Spleen (tissue), 11 donors: ENCODE results near the gene RBPJL. TPM values are rescaled to one million over a fixed set of nuclear protein-coding genes. Genes with fewer than 3 reads are reported as not detected.
A peak's percentile ranks its signal among the peaks of the same experiment; 100 is the strongest.

Experiments used
- DNase-seq: peaks from one replicate; pipeline ENCODE4 v3.0.0-alpha.2; 2020
- H3K27ac ChIP-seq, 8 donors: fragments of 200-600 bp; sonication (generic) in 7 of 8; 1 replicate in 4 of 8; 2 replicates in 4 of 8; pipeline versions ENCODE4 v1.5.0 to v1.8.0; 2016 to 2021; ENCODE audit warnings: inconsistent platforms in 4 of 8, mild to moderate bottlenecking in 4 of 8, moderate library complexity in 1 of 8
- H3K27me3 ChIP-seq, 7 donors: fragments of 200-600 bp; sonication (generic) in 6 of 7; replicated peaks in 1 of 7; 1 replicate in 4 of 7; 2 replicates in 3 of 7; pipeline versions ENCODE4 v1.5.0 to v1.8.0; 2016 to 2021; ENCODE audit warnings: inconsistent platforms in 3 of 7, mild to moderate bottlenecking in 1 of 7
- H3K36me3 ChIP-seq, 6 donors: fragments of 200-600 bp; sonication (generic) in 5 of 6; 1 replicate in 4 of 6; 2 replicates in 2 of 6; pipeline versions ENCODE4 v1.5.0 to v1.8.0; 2016 to 2021; ENCODE audit warnings: inconsistent platforms in 2 of 6
- H3K4me1 ChIP-seq, 6 donors: fragments of 200-600 bp; sonication (generic) in 5 of 6; 1 replicate in 3 of 6; 2 replicates in 3 of 6; pipeline versions ENCODE4 v1.5.0 to v1.8.0; 2016 to 2021; ENCODE audit warnings: inconsistent platforms in 3 of 6
- H3K4me3 ChIP-seq, 8 donors: fragments of 200-600 bp; sonication (generic) in 7 of 8; 1 replicate in 4 of 8; 2 replicates in 4 of 8; pipeline versions ENCODE4 v1.5.0 to v1.8.0; 2016 to 2021; ENCODE audit warnings: inconsistent platforms in 4 of 8, mild to moderate bottlenecking in 4 of 8, moderate library complexity in 2 of 8
- H3K9me3 ChIP-seq, 8 donors: fragments of 200-600 bp; sonication (generic) in 7 of 8; 1 replicate in 4 of 8; 2 replicates in 4 of 8; pipeline versions ENCODE4 v1.5.0 to v1.8.0; 2016 to 2021; ENCODE audit warnings: inconsistent platforms in 4 of 8
- POLR2A ChIP-seq, 3 donors: fragments of 450-650 bp; IDR thresholded peaks; one replicate each; pipeline ENCODE4 v1.5.1; 2017; ENCODE audit warnings: antibody characterized with exemption in 3 of 3, mild to moderate bottlenecking in 1 of 3
- POLR2AphosphoS5 ChIP-seq, 3 donors: sonication (generic); formaldehyde crosslinking; IDR thresholded peaks; one replicate each; pipeline ENCODE4 v1.5.1; 2017; ENCODE audit warnings: antibody characterized with exemption in 3 of 3
- WGBS, 5 donors: extraction: QIAGEN DNeasy Blood & Tissue Kit in 3 of 5; methylation state at CpG; one replicate each; pipeline versions ENCODE4 v1.1.5 to v1.1.7; 2013 to 2018; 5-methylcytosine and 5-hydroxymethylcytosine counted together
- intact Hi-C: fragments of 100-400 bp; cut with DNase I; formaldehyde crosslinking; loops from one replicate; pipeline ENCODE4 v1.15.0; 2023; ENCODE audit warnings: low total_unique reads
- polyA plus RNA-seq, 3 donors: library from polyadenylated mRNA; stranded (reverse); fragments of 200-250 nt; gene quantifications; one replicate each; pipeline ENCODE4 v1.2.1, GENCODE V29; 2013
- total RNA-seq, 7 donors: library from RNA; depleted of rRNA in 3 of 7; stranded (reverse); fragments of >200 nt in 3 of 7; fragmentation: NEBNext Ultra II Directional in 4 of 7; extraction: Animal tissue kit (Norgen Biotek cat#: 25700) in 4 of 7; gene quantifications; one replicate each; pipeline versions ENCODE4 v1.1.0 to v1.2.1, GENCODE V29; 2016 to 2021
- TF ChIP-seq, protein P1 (sequence below), 11 experiments: fragments of 200-600 bp in 7 of 11; fragments of 450-650 bp in 4 of 11; sonication (generic) in 4 of 11; IDR thresholded peaks in 8 of 11; conservative IDR thresholded peaks in 3 of 11; 1 replicate in 7 of 11; 2 replicates in 4 of 11; pipeline versions ENCODE4 v1.4.0 to v1.8.0; 2016 to 2021; ENCODE audit warnings: antibody characterized with exemption in 11 of 11, inconsistent platforms in 4 of 11, mild to moderate bottlenecking in 1 of 11
- donor health status: healthy with polysubstance abuse.
- donor health status: DM: no; HTN: no; CAD: no; lungs with moderate emphysema.
- donor health status: DM: no; HTN: no; CAD: no.
- donor health status: Bipolar disorder and iron deficiency.
- donor health status: healthy.
- donor health status: DM: no; HTN: no; CAD: no.
- donor health status: DM: yes; HTN: yes; CAD: no.

Gene RBPJL
- total and polyA plus RNA-seq, 10 donors: 0.05 to 0.09 TPM; not detected in 8

DNA sequence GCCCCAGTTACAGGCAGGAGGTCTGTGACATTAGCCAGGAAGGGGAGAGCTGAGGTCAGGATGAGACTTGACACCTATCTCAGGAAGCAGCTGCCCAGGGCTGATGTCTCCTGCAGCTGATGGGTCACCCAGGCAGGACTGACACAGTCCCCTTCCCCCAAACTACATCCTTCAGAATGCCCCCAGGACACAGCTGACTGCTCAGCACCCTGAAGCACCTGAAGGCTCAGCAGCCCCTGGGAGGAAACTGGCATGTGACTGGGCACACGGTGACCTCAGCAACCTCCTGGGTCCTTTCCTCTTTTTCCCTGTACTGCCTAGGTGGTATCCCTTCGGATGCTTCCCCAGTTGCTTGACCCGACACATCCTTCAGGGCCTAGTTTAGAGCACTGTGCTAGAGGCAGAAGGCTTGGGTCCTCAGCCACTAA is 39.7 kb downstream of the RBPJL start:
- H3K36me3 ChIP-seq: no peaks in the 10 kb centered on the region
- peak overlapping the region in 6 of 8 donors; percentile 15 to 86 (median 79) for H3K27ac ChIP-seq
- H3K4me1 ChIP-seq: peaks cover 0 to 76% (median 32%) of the 10 kb centered on the region in 6 donors
- no peak for DNase-seq
- peaks cover 0 to 25% (median 2%) of the 10 kb centered on the region in 7 donors for H3K27me3 ChIP-seq
- TF ChIP-seq POLR2AphosphoS5 (IDR thresholded peaks at IDR 0.05): peak in 1 of 3 donors; percentile 3
- TF ChIP-seq POLR2A (IDR thresholded peaks at IDR 0.05): no peak
- intact Hi-C loops: no loop called here
- H3K9me3 ChIP-seq: no peaks in the 10 kb centered on the region
- 52 to 69% (median 55%) methylated on average over 3 of the region's 3 CpGs for WGBS, 5 donors
- peak overlapping the region in 6 of 8 donors; percentile 0 to 82 (median 50) for H3K4me3 ChIP-seq

DNA sequence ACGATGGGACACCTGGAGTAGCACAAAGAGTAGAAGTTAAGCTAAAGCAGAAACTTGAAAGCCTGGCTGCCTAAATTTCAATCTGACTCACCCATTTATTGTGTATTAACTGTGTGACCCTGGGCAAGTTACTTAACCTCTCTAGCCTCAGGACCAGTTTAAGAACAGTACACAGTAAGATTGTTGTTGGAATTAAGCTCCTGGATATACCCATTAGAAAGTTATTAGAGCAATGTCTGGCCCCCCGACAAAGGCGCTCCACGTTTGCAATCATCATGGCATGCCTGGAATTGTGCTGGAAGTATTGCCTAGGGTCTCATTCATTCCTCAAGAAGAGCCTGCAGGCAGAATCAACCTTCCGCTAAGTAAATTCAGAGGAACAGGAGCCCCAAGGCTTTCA is 40.2 kb downstream of the RBPJL start:
- Histone ChIP-seq H3K9me3 (no peaks in the 10 kb centered on the region), H3K27ac (peak overlapping the region in 5 of 8 donors; percentile 15 to 86 (median 81)), H3K27me3 (peaks cover 0 to 25% (median 2%) of the 10 kb centered on the region in 7 donors), H3K4me1 (peaks cover 0 to 70% (median 32%) of the 10 kb centered on the region in 6 donors), H3K36me3 (no peaks in the 10 kb centered on the region), H3K4me3 (peak overlapping the region; percentile 29 to 82 (median 42))
- no peak for DNase-seq
- TF ChIP-seq, protein P1, sequence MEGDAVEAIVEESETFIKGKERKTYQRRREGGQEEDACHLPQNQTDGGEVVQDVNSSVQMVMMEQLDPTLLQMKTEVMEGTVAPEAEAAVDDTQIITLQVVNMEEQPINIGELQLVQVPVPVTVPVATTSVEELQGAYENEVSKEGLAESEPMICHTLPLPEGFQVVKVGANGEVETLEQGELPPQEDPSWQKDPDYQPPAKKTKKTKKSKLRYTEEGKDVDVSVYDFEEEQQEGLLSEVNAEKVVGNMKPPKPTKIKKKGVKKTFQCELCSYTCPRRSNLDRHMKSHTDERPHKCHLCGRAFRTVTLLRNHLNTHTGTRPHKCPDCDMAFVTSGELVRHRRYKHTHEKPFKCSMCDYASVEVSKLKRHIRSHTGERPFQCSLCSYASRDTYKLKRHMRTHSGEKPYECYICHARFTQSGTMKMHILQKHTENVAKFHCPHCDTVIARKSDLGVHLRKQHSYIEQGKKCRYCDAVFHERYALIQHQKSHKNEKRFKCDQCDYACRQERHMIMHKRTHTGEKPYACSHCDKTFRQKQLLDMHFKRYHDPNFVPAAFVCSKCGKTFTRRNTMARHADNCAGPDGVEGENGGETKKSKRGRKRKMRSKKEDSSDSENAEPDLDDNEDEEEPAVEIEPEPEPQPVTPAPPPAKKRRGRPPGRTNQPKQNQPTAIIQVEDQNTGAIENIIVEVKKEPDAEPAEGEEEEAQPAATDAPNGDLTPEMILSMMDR (IDR thresholded peaks at IDR 0.05 in 8 of 11, conservative IDR thresholded peaks at IDR 0.05 in 3 of 11): no peak
- TF ChIP-seq POLR2AphosphoS5 (IDR thresholded peaks at IDR 0.05) (no peak), POLR2A (IDR thresholded peaks at IDR 0.05) (no peak)
- intact Hi-C loops: no loop called here
- WGBS, 5 donors: 76 to 95% (median 83%) methylated on average over 5 of the region's 5 CpGs

DNA sequence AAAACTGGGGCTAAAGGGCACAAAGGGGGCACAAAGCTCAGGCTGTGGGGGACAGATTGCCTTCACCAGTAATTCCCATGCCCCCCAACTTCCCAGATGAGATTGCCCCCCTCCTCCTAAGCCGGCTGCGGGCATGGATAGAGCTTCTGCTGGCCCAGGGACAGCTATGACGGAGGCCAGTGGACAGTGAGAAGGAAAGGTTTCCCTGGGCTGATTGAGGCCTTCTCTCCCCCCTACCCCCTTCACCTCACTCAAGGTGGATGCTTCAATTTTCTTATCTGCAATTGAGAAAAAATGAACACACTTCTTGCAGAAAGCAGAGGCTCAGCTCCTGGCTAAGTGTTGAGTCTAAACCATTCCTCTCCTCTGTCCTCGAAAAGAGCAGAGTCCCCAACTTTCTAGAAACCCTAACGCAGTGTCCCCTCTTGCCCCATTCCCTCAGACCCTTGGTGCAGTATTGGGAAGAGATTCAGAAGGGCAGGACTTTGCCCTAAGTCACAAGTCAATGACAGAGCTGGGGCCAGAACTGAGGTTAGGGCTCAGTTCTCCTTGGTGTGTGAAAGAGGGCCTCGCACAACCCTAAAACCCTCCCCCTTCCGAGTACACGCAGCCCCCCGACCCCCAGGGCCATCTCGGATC is 40.8 kb downstream of the RBPJL start:
- TF ChIP-seq POLR2AphosphoS5 (IDR thresholded peaks at IDR 0.05) (no peak), POLR2A (IDR thresholded peaks at IDR 0.05) (no peak)
- TF ChIP-seq, protein P1 (IDR thresholded peaks at IDR 0.05 in 8 of 11, conservative IDR thresholded peaks at IDR 0.05 in 3 of 11): no peak
- Histone ChIP-seq H3K9me3 (no peaks in the 10 kb centered on the region), H3K4me3 (peak overlapping the region; percentile 29 to 82 (median 42)), H3K36me3 (no peaks in the 10 kb centered on the region), H3K4me1 (peaks cover 0 to 65% (median 32%) of the 10 kb centered on the region in 6 donors), H3K27me3 (peaks cover 0 to 25% (median 2%) of the 10 kb centered on the region in 7 donors), H3K27ac (peak overlapping the region; percentile 42 to 86 (median 76))
- intact Hi-C loops: no loop called here
- no peak for DNase-seq
- 39 to 76% (median 42%) methylated on average over 5 to 10 of the region's 10 CpGs for WGBS, 5 donors

DNA sequence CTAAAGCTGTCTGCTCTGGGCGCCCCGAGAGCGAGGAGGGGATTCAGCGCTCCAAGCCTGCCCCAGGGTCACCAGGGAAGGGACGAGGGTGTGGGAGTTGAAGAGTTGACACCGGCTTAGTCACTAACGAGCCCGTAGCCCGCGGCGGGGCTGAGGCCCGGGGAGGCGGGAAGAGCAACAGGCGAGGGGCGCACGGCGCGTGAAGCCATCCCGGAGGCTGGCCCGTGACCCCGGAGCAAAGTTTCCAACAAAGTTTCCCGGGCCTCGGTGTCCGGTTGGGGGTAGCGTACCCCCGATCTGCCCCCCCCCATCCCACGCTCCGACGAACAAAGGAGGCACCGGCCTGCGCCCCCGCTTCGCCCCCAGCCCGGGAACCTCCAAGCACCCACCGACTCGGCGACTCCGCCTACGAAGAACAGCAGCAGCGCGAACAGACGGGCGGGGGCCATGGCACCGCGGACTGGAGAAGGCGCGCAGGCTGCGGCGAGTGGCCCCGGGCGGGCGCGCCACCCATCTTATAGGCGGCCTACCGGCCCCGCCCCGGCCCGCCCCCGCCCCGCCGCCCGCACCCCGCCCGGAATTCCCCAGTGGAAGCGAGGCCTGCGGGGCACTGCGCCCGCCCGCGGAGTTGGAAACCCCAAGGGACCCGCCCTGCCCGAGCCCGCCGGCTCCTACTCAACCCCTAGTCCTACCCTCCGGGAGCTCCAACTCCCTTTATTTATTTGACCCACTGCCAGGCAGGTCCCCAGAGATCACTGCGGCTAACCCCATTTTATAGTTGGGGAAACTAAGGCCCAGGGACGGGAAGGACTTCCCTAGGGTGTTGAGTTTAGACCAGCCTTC is 41.5 kb downstream of the RBPJL start, which contains the start of gene SDC4:
Gene SDC4, minus strand, starts transcription at position 489 of the 843 bp plus-strand sequence. Its CDS starts 40 bp downstream, at position 449.
- Histone ChIP-seq H3K36me3 (no peaks in the 10 kb centered on the region), H3K9me3 (no peaks in the 10 kb centered on the region), H3K27me3 (peaks cover 0 to 25% (median 2%) of the 10 kb centered on the region in 7 donors), H3K4me1 (peaks cover 0 to 57% (median 32%) of the 10 kb centered on the region in 6 donors), H3K27ac (peak within 1 kb of the TSS; percentile 42 to 86 (median 76)), H3K4me3 (peak within 1 kb of the TSS; percentile 29 to 82 (median 42))
- WGBS, 5 donors: 2 to 13% (median 4%) methylated on average over 10 to 77 of the region's 77 CpGs
- DNase-seq: peak; percentile 83
- TF ChIP-seq POLR2A (IDR thresholded peaks at IDR 0.05): peak in 1 of 3 donors; percentile 51
- peak; percentile 89 to 95 (median 93) for TF ChIP-seq POLR2AphosphoS5 (IDR thresholded peaks at IDR 0.05)
- TF ChIP-seq, protein P1 (IDR thresholded peaks at IDR 0.05 in 8 of 11, conservative IDR thresholded peaks at IDR 0.05 in 3 of 11): no peak
- intact Hi-C loops: no loop called here
